ENCODE measurements around the gene MPST.

Gene MPST

DNA sequence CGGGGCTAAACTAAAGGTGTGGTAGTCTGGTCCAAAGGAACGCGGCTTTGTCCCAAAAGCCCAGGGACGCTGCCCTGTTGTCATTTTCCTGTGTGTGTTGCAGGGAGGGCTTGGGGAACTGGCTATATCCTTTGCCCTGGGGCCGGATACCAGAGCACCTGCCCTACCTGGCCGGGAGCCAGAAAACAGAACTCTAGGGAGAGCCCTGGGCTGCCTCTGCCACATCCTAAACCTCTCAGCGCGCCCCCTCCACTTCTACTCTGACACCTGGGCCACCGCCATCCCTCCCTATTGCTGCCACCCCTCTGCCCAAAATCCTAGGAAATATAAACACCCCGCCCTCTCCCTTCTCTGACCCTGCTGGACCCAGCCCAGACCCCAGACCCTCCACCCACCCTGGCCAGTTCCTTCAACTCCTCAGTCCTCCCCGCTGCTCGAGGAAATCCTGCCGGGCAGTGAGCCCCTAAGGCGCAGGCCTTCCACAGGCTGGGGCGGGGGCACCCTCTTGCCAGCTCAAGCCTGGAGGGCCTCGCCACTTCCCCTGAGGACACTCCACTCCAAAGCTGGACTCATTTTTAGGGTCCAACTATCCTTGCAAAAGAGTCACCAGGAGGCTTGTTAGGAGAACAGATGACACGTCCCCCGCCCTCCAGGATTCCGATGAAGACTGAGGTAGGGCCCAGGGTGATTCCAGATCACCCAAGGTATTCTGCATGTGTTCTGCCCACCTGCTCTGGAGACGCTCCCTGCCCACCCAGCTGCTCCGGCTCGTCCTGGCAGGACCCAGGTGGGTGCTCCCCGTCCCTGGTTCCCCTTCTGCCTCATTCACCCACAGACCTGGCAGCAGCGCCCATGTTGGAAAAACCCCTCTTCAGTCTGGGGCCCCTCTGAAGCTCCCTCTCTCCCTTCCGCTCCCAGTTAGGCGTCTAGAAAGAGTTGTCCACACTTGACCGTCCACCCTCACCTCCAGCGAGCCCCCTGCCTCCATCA is 44.2 kb downstream of the MPST start:
- TF ChIP-seq ZNF384 (IDR thresholded peaks at IDR 0.05) (no peak), FOXA1 (IDR thresholded peaks at IDR 0.05) (no peak), SP1 (IDR thresholded peaks at IDR 0.05) (no peak), LEF1 (IDR thresholded peaks at IDR 0.05; ENCODE audit: borderline replicate concordance) (no peak), ELF4 (IDR thresholded peaks at IDR 0.05) (no peak), SUZ12 (IDR thresholded peaks at IDR 0.05) (no peak), HDGF (IDR thresholded peaks at IDR 0.05; ENCODE audit: borderline replicate concordance) (no peak), NFRKB (IDR thresholded peaks at IDR 0.05) (no peak), CTBP1 (IDR thresholded peaks at IDR 0.05; ENCODE audit: borderline replicate concordance) (no peak), L3MBTL2 (conservative IDR thresholded peaks at IDR 0.05) (no peak), FOXM1 (IDR thresholded peaks at IDR 0.05; ENCODE audit: borderline replicate concordance) (no peak), BHLHE40 (IDR thresholded peaks at IDR 0.05; ENCODE audit: borderline replicate concordance) (no peak), TARDBP (IDR thresholded peaks at IDR 0.05) (no peak), FOXK2 (IDR thresholded peaks at IDR 0.05) (no peak), ARNT (IDR thresholded peaks at IDR 0.05) (no peak)
- TF ChIP-seq, protein P1, sequence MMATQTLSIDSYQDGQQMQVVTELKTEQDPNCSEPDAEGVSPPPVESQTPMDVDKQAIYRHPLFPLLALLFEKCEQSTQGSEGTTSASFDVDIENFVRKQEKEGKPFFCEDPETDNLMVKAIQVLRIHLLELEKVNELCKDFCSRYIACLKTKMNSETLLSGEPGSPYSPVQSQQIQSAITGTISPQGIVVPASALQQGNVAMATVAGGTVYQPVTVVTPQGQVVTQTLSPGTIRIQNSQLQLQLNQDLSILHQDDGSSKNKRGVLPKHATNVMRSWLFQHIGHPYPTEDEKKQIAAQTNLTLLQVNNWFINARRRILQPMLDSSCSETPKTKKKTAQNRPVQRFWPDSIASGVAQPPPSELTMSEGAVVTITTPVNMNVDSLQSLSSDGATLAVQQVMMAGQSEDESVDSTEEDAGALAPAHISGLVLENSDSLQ (IDR thresholded peaks at IDR 0.05), result no peak
- ChIA-PET POLR2A (no interaction called here), CTCF (no interaction called here)
- no peak for DNase-seq (ENCODE audit: extremely low spot score)

DNA sequence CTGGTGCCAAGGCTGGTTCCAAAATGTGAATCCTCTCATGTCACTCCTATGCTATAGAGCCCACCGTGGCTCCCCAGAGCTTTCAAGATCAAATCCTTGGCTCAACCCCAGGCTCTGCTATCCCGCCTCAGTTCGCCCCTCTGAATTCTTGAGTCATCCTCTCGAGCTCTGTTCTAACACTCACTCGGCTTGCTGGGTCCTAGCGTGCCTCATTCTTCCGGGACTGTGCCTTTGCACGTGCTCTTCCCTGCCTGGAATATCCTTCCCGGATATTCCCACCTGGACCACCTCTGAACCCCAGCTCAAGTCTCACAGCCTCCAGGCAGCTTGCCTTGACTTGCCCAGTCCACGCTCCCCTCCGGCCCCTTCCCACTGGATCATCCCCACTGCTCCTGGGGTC is 45.0 kb downstream of the MPST start:
- no peak for TF ChIP-seq SP1 (IDR thresholded peaks at IDR 0.05)
- TF ChIP-seq NFRKB (IDR thresholded peaks at IDR 0.05), result no peak
- no peak for TF ChIP-seq CTBP1 (IDR thresholded peaks at IDR 0.05; ENCODE audit: borderline replicate concordance)
- no peak for TF ChIP-seq ARNT (IDR thresholded peaks at IDR 0.05)
- TF ChIP-seq ELF4 (IDR thresholded peaks at IDR 0.05), result no peak
- TF ChIP-seq FOXK2 (IDR thresholded peaks at IDR 0.05), result no peak
- TF ChIP-seq HDGF (IDR thresholded peaks at IDR 0.05; ENCODE audit: borderline replicate concordance), result no peak
- no peak for TF ChIP-seq SUZ12 (IDR thresholded peaks at IDR 0.05)
- TF ChIP-seq, protein P1 (IDR thresholded peaks at IDR 0.05), result no peak
- no peak for TF ChIP-seq BHLHE40 (IDR thresholded peaks at IDR 0.05; ENCODE audit: borderline replicate concordance)
- no peak for TF ChIP-seq FOXM1 (IDR thresholded peaks at IDR 0.05; ENCODE audit: borderline replicate concordance)
- TF ChIP-seq L3MBTL2 (conservative IDR thresholded peaks at IDR 0.05), result no peak
- no peak for DNase-seq (ENCODE audit: extremely low spot score)
- ChIA-PET POLR2A (no interaction called here), CTCF (no interaction called here)

DNA sequence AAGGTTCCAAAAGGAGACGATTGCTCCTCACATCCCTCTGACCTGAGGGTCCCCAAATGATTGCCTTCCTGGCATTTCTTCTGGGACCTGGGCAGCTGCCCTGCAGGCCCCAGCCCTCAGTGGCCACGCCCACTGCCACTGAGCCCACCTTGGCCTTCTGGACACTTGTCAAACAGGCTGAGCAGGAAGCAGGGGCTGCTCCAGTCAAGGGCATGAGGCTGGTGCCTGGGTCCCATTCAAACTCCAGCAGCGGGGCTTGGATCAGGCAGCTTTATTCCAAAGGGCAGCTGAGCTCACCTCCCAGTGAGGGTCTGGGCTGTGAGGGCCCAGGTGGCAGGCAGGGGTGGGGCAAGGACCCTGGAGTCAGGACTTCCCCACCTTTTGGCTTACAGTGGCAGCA is 45.6 kb downstream of the MPST start:
- DNase-seq (ENCODE audit: extremely low spot score), result no peak
- no peak for TF ChIP-seq FOXA1 (IDR thresholded peaks at IDR 0.05)
- no peak for TF ChIP-seq ZNF384 (IDR thresholded peaks at IDR 0.05)
- no peak for TF ChIP-seq CTBP1 (IDR thresholded peaks at IDR 0.05; ENCODE audit: borderline replicate concordance)
- TF ChIP-seq SP1 (IDR thresholded peaks at IDR 0.05), result no peak
- TF ChIP-seq LEF1 (IDR thresholded peaks at IDR 0.05; ENCODE audit: borderline replicate concordance), result no peak
- no peak for TF ChIP-seq SUZ12 (IDR thresholded peaks at IDR 0.05)
- TF ChIP-seq TARDBP (IDR thresholded peaks at IDR 0.05), result no peak
- TF ChIP-seq, protein P1 (IDR thresholded peaks at IDR 0.05), result no peak
- TF ChIP-seq FOXK2 (IDR thresholded peaks at IDR 0.05), result no peak
- no peak for TF ChIP-seq ARNT (IDR thresholded peaks at IDR 0.05)
- POLR2A ChIA-PET, result interaction anchor here (1.3 kb wide), 1 partner anchor 46 kb away, joined by 3 read pairs; the partner anchor contains the start of genes MPST and TST
- CTCF ChIA-PET, result no interaction called here

DNA sequence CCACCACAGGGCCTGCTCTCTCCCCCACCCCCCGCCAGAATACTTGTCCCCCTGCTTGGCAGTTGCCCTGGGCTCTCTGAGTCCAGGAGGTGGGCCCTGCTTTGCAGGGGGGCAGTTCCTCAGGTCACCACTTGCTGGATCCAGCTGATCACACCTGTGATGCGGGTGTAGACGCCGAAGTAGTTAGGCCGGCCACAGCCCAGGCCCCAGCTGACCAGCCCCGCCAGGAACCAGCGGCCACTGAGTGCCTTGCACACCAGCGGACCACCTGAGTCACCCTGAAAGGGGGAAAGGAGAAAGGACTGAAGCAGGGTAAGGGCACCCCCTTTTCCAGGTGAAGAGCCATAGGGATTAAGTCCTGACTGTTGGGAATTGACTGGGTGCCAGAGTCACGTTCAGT is 46.4 kb downstream of the MPST start:
- ChIA-PET CTCF (no interaction called here), POLR2A (interaction anchor here (1.3 kb wide), 1 partner anchor 47 kb away, joined by 3 read pairs; the partner anchor contains the start of genes MPST and TST)
- no peak for DNase-seq (ENCODE audit: extremely low spot score)
- TF ChIP-seq FOXK2 (IDR thresholded peaks at IDR 0.05) (no peak), NFRKB (IDR thresholded peaks at IDR 0.05) (no peak), SUZ12 (IDR thresholded peaks at IDR 0.05) (no peak), FOXM1 (IDR thresholded peaks at IDR 0.05; ENCODE audit: borderline replicate concordance) (no peak), ZNF384 (IDR thresholded peaks at IDR 0.05) (no peak), ELF4 (IDR thresholded peaks at IDR 0.05) (no peak), FOXA1 (IDR thresholded peaks at IDR 0.05) (no peak), CTBP1 (IDR thresholded peaks at IDR 0.05; ENCODE audit: borderline replicate concordance) (no peak), L3MBTL2 (conservative IDR thresholded peaks at IDR 0.05) (no peak), ARNT (IDR thresholded peaks at IDR 0.05) (no peak), LEF1 (IDR thresholded peaks at IDR 0.05; ENCODE audit: borderline replicate concordance) (no peak), SP1 (IDR thresholded peaks at IDR 0.05) (no peak), TARDBP (IDR thresholded peaks at IDR 0.05) (no peak), BHLHE40 (IDR thresholded peaks at IDR 0.05; ENCODE audit: borderline replicate concordance) (no peak), HDGF (IDR thresholded peaks at IDR 0.05; ENCODE audit: borderline replicate concordance) (no peak)
- TF ChIP-seq, protein P1 (IDR thresholded peaks at IDR 0.05), result no peak

DNA sequence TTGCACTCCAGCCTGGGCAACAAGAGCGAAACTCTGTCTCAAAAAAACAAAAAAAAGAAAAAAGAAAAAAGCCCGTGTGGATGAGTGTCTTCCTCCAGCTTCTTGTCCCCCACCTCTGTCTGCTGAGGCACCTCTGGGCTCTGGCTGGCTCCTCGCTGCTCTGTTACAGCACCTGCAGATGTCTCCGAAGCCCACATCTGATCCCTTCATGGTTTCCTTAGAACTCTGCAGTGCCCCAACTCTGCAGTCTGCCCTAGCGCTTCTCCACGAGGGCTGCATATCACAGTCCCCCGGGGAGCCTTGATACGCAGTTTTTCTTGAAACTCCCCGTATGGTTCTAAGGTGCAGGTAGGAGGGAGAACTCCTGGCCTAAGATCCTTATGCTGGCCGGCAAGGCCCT is 47.9 kb downstream of the MPST start:
- DNase-seq (ENCODE audit: extremely low spot score), result no peak
- ChIA-PET POLR2A (no interaction called here), CTCF (no interaction called here)
- TF ChIP-seq HDGF (IDR thresholded peaks at IDR 0.05; ENCODE audit: borderline replicate concordance) (no peak), NFRKB (IDR thresholded peaks at IDR 0.05) (no peak), ELF4 (IDR thresholded peaks at IDR 0.05) (no peak), TARDBP (IDR thresholded peaks at IDR 0.05) (no peak), FOXM1 (IDR thresholded peaks at IDR 0.05; ENCODE audit: borderline replicate concordance) (no peak), ZNF384 (IDR thresholded peaks at IDR 0.05) (no peak), BHLHE40 (IDR thresholded peaks at IDR 0.05; ENCODE audit: borderline replicate concordance) (no peak), LEF1 (IDR thresholded peaks at IDR 0.05; ENCODE audit: borderline replicate concordance) (no peak)
